ENCODE data around the gene EFCAB8.

DNA sequence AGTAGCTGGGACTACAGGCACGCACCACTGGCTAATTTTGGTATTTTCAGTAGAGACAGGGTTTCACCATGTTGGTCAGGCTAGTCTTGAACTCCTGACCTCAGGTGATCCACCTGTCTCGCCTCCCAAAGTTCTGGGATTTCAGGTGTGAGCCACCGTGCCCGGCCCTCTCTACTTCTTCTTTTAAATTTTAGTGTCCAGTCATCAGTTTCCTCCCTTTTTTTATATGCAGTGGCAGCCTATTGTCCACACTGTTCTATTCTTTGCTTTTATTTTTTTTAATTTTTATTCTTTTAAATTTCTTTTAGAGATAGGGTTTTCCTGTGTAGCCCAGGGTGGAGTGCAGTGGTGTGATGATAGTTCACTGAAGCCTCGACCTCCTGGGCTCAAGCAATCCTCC, 12.3 kb downstream of the EFCAB8 start:
- TF ChIP-seq, protein P1, sequence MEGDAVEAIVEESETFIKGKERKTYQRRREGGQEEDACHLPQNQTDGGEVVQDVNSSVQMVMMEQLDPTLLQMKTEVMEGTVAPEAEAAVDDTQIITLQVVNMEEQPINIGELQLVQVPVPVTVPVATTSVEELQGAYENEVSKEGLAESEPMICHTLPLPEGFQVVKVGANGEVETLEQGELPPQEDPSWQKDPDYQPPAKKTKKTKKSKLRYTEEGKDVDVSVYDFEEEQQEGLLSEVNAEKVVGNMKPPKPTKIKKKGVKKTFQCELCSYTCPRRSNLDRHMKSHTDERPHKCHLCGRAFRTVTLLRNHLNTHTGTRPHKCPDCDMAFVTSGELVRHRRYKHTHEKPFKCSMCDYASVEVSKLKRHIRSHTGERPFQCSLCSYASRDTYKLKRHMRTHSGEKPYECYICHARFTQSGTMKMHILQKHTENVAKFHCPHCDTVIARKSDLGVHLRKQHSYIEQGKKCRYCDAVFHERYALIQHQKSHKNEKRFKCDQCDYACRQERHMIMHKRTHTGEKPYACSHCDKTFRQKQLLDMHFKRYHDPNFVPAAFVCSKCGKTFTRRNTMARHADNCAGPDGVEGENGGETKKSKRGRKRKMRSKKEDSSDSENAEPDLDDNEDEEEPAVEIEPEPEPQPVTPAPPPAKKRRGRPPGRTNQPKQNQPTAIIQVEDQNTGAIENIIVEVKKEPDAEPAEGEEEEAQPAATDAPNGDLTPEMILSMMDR (conservative IDR thresholded peaks at IDR 0.05): no peak
- TF ChIP-seq EZH2 (IDR thresholded peaks at IDR 0.05; ENCODE audit: low read depth): no peak
